ENCODE results near the gene NPW. TPM values are rescaled to one million over a fixed set of nuclear protein-coding genes. Genes with fewer than 3 reads are reported as not detected.

NPW gene
- total RNA-seq, 2 experiments from 2014 or later, result 24.3 to 28.3 TPM

DNA sequence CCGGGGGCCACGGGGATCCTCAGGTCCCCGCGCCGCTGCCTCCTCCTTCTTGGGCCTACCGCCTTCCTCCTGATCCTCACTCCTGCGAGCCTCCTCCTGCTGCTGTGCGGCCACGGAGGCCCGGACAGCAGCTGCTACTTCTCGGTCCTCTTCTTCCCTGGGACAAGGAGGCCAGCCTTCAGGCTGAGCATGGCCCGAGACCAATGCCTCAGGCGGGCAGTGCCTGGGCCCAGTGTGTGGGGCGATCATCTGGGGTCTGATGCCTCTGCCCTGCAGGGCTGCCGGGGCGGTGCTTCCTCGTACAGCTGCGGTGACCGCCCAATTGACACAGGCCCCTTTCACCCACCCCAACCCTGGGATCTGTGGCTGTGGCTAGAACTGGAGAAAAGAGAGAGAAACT is 18.6 kb upstream of the NPW start:
- no peak overlapping the region for H3K4me3 Mint-ChIP-seq
- peaks cover 23% of the 10 kb centered on the region for H3K4me1 Mint-ChIP-seq (ENCODE audit: low read depth)
- ChIA-PET CTCF (no interaction called here), POLR2A (interaction anchor here (0.9 to 1.8 kb wide), 4 partner anchors 10 to 154 kb away, joined by 3 to 4 read pairs (median 3); partner anchors contain the start of gene TRAF7)
- no peak overlapping the region for H3K27ac Mint-ChIP-seq
- peaks cover 27% of the 10 kb centered on the region for H3K36me3 Mint-ChIP-seq (ENCODE audit: low read depth)
- intact Hi-C loops (cut with micrococcal nuclease), result no loop called here
- TF ChIP-seq, protein P1, sequence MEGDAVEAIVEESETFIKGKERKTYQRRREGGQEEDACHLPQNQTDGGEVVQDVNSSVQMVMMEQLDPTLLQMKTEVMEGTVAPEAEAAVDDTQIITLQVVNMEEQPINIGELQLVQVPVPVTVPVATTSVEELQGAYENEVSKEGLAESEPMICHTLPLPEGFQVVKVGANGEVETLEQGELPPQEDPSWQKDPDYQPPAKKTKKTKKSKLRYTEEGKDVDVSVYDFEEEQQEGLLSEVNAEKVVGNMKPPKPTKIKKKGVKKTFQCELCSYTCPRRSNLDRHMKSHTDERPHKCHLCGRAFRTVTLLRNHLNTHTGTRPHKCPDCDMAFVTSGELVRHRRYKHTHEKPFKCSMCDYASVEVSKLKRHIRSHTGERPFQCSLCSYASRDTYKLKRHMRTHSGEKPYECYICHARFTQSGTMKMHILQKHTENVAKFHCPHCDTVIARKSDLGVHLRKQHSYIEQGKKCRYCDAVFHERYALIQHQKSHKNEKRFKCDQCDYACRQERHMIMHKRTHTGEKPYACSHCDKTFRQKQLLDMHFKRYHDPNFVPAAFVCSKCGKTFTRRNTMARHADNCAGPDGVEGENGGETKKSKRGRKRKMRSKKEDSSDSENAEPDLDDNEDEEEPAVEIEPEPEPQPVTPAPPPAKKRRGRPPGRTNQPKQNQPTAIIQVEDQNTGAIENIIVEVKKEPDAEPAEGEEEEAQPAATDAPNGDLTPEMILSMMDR (IDR thresholded peaks at IDR 0.05), result no peak
- no peaks in the 10 kb centered on the region for H3K27me3 Mint-ChIP-seq
- ATAC-seq (no peak), DNase-seq (no peak)
- H3K9me3 Mint-ChIP-seq, result no peaks in the 10 kb centered on the region

DNA sequence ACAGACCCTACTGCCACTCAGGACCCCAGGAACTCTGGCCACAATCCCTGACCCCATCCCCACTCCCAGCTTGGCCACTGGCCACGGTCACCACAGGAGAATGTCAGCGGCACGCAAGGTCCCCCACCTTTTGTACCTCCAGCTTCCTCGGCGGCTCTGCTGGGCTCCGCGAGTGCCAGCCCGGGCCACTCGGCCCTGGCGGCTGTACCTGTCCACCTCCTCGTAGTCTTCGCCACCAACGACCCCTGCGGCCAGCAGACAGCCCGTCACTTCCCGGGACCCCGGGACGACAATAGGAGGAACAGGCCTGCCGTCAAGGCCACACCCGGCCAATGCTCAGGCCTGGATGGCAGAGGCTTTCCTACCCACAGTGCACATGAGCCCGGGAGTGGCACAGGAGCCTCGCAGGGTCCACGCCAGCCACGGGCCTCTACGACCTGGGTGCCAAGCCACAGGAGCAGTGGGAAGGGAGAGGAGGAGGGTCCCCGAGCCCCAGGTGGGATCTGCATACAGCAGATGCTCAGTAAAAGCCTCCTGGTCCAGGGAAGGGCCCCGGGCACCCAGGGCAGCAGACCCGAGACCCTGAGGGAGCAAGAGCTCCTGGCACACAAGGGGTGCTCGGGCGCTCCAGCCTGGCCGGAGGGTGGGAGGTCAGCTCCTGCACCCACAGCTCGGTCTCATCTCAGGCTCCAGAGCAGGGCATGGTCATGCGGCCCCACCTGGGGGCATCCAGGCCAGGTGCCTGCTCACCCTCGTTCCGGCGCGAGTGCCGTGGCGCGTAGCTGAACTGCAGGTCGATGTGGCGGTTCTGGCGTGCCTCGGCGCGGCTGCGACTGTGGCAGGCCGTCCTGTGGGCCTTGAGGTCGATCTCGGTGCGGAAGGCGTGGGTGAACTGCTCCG is 17.9 kb upstream of the NPW start:
- TF ChIP-seq, protein P1 (IDR thresholded peaks at IDR 0.05), result no peak
- peaks cover 23% of the 10 kb centered on the region for H3K4me1 Mint-ChIP-seq (ENCODE audit: low read depth)
- POLR2A ChIA-PET, result interaction anchor here (1.0 to 1.8 kb wide), 4 partner anchors 9 to 153 kb away, joined by 3 to 4 read pairs (median 4); partner anchors contain the start of gene TRAF7
- H3K36me3 Mint-ChIP-seq (ENCODE audit: low read depth), result peaks cover 31% of the 10 kb centered on the region
- H3K4me3 Mint-ChIP-seq, result no peak overlapping the region
- no peak for ATAC-seq
- DNase-seq, result no peak
- CTCF ChIA-PET, result interaction anchor here (4.6 kb wide), 1 partner anchor 9 kb away, joined by 34 read pairs; no protein-coding TSS in a partner anchor
- H3K9me3 Mint-ChIP-seq, result no peaks in the 10 kb centered on the region
- H3K27me3 Mint-ChIP-seq, result no peaks in the 10 kb centered on the region
- intact Hi-C loops (cut with micrococcal nuclease), result no loop called here
- no peak overlapping the region for H3K27ac Mint-ChIP-seq

DNA sequence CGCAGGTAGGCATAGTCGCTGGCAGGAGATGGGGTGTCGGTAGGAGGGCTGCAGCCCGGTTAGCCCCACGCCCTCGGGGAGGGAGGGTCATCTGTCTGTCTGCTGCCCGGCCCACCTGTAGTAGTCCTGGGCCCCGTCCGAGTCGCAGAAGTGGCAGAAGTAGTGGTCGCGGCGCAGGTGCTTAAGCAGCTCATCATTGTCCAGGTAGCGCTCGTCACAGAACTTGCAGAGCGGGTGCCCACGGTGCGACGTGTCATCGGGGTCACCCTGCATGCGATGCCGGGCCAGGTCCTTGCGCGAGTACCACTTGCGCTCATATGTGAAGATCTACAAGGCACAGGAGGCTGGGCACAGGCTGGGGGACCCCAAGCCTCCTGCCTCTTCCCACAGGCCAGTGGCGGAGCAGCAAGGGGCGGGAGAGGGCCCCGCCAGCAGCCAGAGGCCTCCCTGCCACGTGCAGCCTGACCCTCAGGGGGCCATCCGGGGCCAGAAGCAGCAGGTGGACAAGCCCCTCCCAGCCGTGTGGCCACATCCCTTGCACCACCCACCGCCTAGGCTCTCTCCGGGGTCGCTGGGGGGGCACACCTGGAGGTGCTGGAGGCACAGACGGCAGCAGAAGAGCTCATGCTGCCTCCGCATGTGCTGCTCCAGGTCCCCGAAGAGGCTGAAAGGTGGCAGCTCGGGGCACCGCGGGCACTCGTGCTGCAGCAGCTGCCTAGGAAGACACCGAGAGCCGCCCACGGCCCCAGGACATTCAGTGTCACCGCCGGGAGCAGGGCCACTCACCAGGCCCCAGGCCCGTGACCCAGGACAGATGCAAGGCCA is 17.0 kb upstream of the NPW start:
- H3K27ac Mint-ChIP-seq, result no peak overlapping the region
- no peaks in the 10 kb centered on the region for H3K27me3 Mint-ChIP-seq
- no peaks in the 10 kb centered on the region for H3K9me3 Mint-ChIP-seq
- H3K4me3 Mint-ChIP-seq, result no peak overlapping the region
- DNase-seq, result no peak
- peaks cover 26% of the 10 kb centered on the region for H3K4me1 Mint-ChIP-seq (ENCODE audit: low read depth)
- CTCF ChIA-PET, result interaction anchor here (1.0 to 4.6 kb wide), 7 partner anchors 7 to 151 kb away, joined by 3 to 34 read pairs (median 12); partner anchors contain the start of genes NPW and PKD1
- ATAC-seq, result no peak
- TF ChIP-seq, protein P1 (IDR thresholded peaks at IDR 0.05), result no peak
- H3K36me3 Mint-ChIP-seq (ENCODE audit: low read depth), result peaks cover 35% of the 10 kb centered on the region
- intact Hi-C loops (cut with micrococcal nuclease), result no loop called here
- POLR2A ChIA-PET, result interaction anchor here (0.9 to 1.9 kb wide), 4 partner anchors 9 to 152 kb away, joined by 3 to 7 read pairs (median 4); partner anchors contain the start of genes RPS2 and TRAF7

DNA sequence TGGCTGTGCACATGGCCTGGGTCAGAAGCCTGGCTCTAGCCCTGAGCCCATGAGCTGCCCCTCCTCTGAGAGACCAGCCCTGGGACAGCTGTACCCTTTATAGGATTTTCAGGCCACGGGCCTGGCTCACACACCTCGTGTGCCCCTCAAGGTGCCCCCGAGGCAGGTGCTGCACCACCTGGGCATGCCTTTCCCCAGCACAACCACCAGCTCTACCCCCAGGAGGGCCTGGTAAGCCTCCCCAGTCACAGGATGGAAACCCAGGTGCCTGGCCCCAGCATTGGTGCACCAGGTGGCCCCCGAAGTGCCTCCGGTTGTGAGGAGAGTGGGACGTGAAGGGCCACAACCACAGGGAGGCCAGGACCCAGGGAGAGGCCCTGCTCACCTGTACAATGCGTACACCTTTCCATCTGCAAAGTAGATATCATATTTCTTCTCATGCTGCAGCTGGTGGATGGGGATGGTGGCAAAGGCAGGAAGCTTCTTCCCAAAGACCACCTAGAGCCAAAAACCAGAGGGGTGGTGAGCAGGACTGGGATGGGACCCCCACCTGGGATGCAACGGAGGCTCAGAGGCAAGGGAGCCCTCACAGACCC is 16.3 kb upstream of the NPW start:
- Mint-ChIP-seq H3K4me1 (ENCODE audit: low read depth) (peaks cover 32% of the 10 kb centered on the region), H3K27me3 (no peaks in the 10 kb centered on the region), H3K4me3 (no peak overlapping the region), H3K27ac (no peak overlapping the region), H3K9me3 (no peaks in the 10 kb centered on the region), H3K36me3 (ENCODE audit: low read depth) (peaks cover 37% of the 10 kb centered on the region)
- TF ChIP-seq, protein P1 (IDR thresholded peaks at IDR 0.05), result no peak
- CTCF ChIA-PET, result interaction anchor here (1.0 to 4.6 kb wide), 13 partner anchors 8 to 150 kb away, joined by 3 to 34 read pairs (median 6); partner anchors contain the start of genes NPW and PKD1
- ATAC-seq (no peak), DNase-seq (no peak)
- POLR2A ChIA-PET, result interaction anchor here (0.7 to 1.9 kb wide), 7 partner anchors 10 to 249 kb away, joined by 3 to 7 read pairs (median 3); partner anchors contain the start of genes NDUFB10, RPS2 and TRAF7
- intact Hi-C loops (cut with micrococcal nuclease), result no loop called here

Data from activated CD8-positive, alpha-beta T cell treated with anti-CD3 and anti-CD28 coated beads for 36 hours (primary cell).